H1 (cell line): ENCODE results near the gene FAM120A. TPM values are rescaled to one million over a fixed set of nuclear protein-coding genes. Genes with fewer than 3 reads are reported as not detected.

Experiments
- BRCA1 ChIP-seq: IDR thresholded peaks from 2 replicates; pipeline ENCODE4 v1.6.1; 2012; ENCODE audit warnings: low read depth, low read length, improper control_type of control experiment
- CREB1 ChIP-seq: IDR thresholded peaks from 2 replicates; pipeline ENCODE4 v1.6.1; 2012; ENCODE audit warnings: inconsistent platforms
- EP300 ChIP-seq, 2 experiments: IDR thresholded peaks; 1 replicate in 1 of 2; 2 replicates in 1 of 2; pipeline ENCODE4 v1.6.1; 2011 to 2012; ENCODE audit warnings: low read depth in 2 of 2, low read length in 2 of 2, mild to moderate bottlenecking in 2 of 2, borderline replicate concordance in 1 of 2, inconsistent platforms in 1 of 2, moderate library complexity in 1 of 2
- RNF2 ChIP-seq: fragments of 200-900, 300-1000 bp; sonication (generic); IDR thresholded peaks from 2 replicates; pipeline ENCODE4 v1.7.1; 2016; ENCODE audit warnings: borderline replicate concordance, low read depth, mild to moderate bottlenecking, antibody characterized with exemption, low read length; ENCODE audit not compliant: poor library complexity, severe bottlenecking; ENCODE audit errors: missing control alignments
- SIN3A ChIP-seq, 2 experiments: IDR thresholded peaks in 1 of 2; conservative IDR thresholded peaks in 1 of 2; 2 replicates each; pipeline ENCODE4 v1.6.1; 2011 to 2012; ENCODE audit warnings: low read length in 2 of 2, improper control_type of control experiment in 1 of 2, low read depth in 1 of 2, mild to moderate bottlenecking in 1 of 2
- SP4 ChIP-seq: IDR thresholded peaks from 2 replicates; pipeline ENCODE4 v1.6.1; 2012; ENCODE audit warnings: low read length, inconsistent platforms
- ZNF274 ChIP-seq: IDR thresholded peaks from 2 replicates; pipeline ENCODE4 v1.7.0; 2012; ENCODE audit warnings: low read length, borderline replicate concordance; ENCODE audit errors: extremely low read depth
- polyA plus RNA-seq, 7 experiments: library from polyadenylated mRNA; depleted of rRNA in 3 of 7; stranded (reverse) in 5 of 7; unstranded in 2 of 7; fragments of >200 nt in 5 of 7; fragments of 200-250 nt in 2 of 7; gene quantifications; 1 replicate in 5 of 7; 2 replicates in 1 of 7; 4 replicates in 1 of 7; pipeline versions ENCODE4 v1.2.1 to v1.2.3, GENCODE V29; 2011 to 2013; ENCODE audit warnings: missing spikeins in 2 of 7, mixed read lengths in 2 of 7
- total RNA-seq: library from RNA; stranded (reverse); fragmentation: NEBNext Ultra II Directional; extraction: Animal tissue kit (Norgen Biotek cat#: 25700); gene quantifications from 2 replicates; pipeline ENCODE4 v1.2.1, GENCODE V29; 2021
- TF ChIP-seq, protein P1 (sequence below): IDR thresholded peaks from 2 replicates; pipeline ENCODE4 v1.6.1; 2012; ENCODE audit warnings: low read length, inconsistent platforms

The FAM120A gene
- total and polyA plus RNA-seq, 2 of the 8 experiments (the other 6 are each of a cell fraction or from before 2014, with no cell fraction given) = 24.9 to 54.7 TPM

DNA sequence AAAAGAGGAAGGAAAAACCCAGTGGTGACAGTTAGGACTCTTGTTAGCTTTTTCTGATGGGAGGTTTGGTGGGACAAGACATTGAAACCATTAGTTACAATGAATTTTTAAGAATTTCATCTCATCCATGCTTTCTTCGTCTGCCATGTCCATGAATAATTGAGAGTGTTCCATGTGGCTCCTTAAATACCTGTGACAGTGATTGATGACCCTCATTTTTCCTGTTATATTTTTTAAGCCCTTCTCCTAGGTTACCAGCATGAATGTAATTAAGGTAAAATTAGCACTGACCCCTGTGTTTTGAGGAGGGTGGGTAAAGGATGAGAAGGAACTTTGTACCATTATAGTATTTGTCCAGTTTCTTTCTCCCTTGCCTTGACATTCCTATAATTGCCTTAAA, 101.4 kb downstream of the FAM120A start (continued):
- TF ChIP-seq RNF2 = no peak
- TF ChIP-seq, protein P1, sequence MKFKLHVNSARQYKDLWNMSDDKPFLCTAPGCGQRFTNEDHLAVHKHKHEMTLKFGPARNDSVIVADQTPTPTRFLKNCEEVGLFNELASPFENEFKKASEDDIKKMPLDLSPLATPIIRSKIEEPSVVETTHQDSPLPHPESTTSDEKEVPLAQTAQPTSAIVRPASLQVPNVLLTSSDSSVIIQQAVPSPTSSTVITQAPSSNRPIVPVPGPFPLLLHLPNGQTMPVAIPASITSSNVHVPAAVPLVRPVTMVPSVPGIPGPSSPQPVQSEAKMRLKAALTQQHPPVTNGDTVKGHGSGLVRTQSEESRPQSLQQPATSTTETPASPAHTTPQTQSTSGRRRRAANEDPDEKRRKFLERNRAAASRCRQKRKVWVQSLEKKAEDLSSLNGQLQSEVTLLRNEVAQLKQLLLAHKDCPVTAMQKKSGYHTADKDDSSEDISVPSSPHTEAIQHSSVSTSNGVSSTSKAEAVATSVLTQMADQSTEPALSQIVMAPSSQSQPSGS = no peak
- TF ChIP-seq SIN3A (conservative IDR thresholded peaks at IDR 0.05 in 1 of 2, IDR thresholded peaks at IDR 0.05 in 1 of 2; ENCODE audit: low read depth in 1 of 2, low read length in 2 of 2) = no peak
- no peak for TF ChIP-seq CREB1
- no peak for TF ChIP-seq BRCA1
- TF ChIP-seq EP300 (IDR thresholded peaks at IDR 0.05; ENCODE audit: borderline replicate concordance in 1 of 2, low read depth in 2 of 2, low read length in 2 of 2) = no peak
- no peak for TF ChIP-seq ZNF274
- TF ChIP-seq SP4 = no peak
